Stimulated activated CD4-positive, alpha-beta T cell treated with anti-CD3 and anti-CD28 coated beads, Interleukin-1b, Interleukin-23, amount 100 ng/mL, for 24 hours (primary cell): ENCODE measurements around the gene RIMS4.

Experiments
- DNase-seq, 4 experiments: peaks; one replicate each; pipeline ENCODE4 v3.0.0-alpha.2; 2020; ENCODE audit warnings: low read depth in 4 of 4, low spot score in 1 of 4

The RIMS4 gene

DNA sequence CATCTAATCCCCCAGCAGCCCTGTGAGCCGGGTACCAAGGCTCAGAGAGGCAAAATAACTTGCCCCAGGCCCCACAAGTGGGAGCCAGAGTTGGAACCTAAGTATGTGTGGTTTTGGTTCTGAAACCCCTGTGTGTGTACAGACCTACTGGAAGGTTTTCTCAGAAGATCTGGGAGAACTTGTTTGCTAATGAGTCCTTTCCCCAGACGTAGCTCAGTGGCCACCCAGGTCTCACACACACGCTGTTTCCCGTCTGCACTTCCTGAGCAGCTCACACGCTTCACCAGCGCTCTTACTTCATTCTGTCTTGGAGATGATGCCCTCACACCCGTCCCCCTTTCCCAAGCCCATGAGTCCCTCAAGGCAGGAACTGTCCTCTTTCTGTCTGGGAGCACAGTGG, 87.0 kb downstream of the RIMS4 start:
- DNase-seq, result no peak

GRCh38 chr20:44722990-44723389, 87.4 kb downstream of the RIMS4 start:
- no peak for DNase-seq

DNA sequence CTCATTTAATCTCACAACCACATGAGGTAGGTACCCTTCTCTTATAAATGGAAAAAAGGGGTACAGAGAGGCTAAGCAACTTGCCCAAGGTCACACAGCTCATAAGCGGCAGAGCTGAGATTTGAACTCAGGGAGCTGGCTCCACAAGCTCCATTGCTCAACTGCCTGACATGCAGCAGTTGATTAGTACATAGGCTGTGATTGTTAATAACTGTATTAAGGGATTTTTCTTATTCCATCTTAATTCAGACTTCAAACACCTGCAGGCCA, 88.6 kb downstream of the RIMS4 start:
- DNase-seq, result no peak

GRCh38 chr20:44720997-44721784, 89.2 kb downstream of the RIMS4 start:
- no peak for DNase-seq

DNA sequence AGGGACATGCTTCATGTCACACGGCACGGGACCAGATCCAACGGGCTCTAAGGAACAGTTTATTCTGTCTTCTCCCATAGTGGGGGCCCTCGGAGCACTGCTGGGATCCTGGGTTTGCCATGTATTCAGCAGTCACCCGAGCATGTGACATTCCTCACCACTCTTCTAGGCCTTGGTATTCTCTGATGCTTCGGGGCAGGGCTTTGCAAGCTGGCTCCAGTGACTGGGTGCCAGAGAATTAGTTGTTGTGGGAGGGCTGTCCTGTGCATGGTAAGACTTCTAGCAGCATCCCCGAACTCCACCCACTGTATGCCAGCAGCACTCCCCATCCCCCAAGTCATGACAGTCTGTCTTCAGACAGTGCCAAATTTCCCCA, 89.7 kb downstream of the RIMS4 start:
- no peak for DNase-seq

GRCh38 chr20:44719841-44720240, 90.5 kb downstream of the RIMS4 start:
- DNase-seq, result no peak

- no peak for DNase-seq
These were observed 92.4 kb downstream of the RIMS4 start for GRCh38 chr20:44717986-44718385.

GRCh38 chr20:44716309-44717106, 93.8 kb downstream of the RIMS4 start:
- DNase-seq, result no peak

DNA sequence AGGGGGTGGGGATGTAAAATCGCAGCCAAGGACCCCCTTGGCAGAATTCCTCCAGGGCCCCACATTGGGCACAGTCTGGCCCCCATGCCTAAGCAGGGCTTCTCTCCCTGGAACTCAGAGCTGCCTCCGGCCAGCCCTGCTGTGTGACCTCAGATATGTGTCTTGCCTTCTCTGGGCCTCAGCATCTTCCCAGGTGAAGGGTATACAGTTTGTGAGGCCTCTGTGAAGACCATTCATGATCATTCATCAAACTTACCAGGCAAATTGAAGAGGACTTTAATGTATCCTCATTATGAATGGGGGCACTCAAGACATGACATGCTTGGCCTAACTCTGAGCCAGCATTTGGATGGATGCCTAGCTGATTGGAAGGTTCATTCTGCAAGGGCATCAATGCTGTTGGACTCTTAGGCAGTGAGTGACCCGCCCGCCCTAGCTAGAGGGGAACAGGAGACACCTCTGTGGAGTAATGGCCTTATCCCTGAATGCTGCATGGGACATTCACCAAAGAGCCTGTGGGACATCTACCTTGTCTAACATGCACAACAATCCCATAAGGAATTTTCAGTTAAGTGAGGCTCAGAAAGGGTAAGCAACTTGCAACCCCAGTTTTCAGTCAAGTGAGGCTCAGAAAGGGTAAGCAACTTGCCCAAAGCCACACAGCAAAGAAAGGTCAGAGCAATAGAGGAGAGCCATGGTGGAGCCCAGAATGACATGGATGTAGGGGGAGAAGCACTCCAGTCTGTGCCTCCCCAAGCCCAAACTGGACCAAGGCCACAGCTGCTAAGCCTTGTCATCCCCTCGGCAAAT, 94.6 kb downstream of the RIMS4 start:
- no peak for DNase-seq

DNA sequence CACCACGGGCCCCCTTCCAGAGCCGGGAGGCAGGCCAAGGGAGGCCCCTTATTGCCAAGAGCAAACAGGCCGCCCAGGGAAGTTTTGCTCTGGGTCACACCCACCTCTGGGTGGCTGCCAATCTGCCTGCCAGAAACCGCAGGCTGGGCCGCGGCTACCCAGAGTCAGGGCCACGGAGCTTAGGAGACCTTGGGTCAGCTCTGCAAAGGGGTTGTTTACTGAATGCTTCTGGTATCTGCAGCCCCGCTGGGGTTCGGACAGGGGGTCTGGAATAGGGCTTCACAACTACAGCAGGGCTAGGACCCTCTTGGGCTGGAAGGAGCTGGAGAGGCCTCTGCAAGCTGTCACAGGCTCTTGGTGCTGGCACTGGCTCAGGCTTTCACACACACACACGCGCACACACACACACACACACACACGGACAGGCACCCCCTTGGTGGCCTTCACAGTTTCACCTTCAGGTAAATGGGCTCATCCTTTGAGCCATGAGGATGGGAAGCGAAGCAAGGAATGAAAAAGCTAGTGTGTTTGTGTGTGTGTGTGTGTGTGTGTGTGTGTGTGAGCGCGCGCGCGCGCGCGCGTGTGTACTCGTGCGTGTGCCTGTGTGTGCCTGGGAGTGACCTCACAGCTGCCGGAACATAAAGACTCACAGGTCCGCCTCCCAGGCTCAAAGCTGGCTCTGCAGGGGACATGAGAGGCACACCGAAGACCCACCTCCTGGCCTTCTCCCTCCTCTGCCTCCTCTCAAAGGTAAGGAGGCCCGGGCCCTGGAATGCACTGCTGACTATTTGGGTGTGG, 95.4 kb downstream of the RIMS4 start, which contains the start of gene CCN5:
CCN5 (plus strand) TSS at position 669 of the 798 bp plus-strand sequence; CDS start at position 691, 22 bp downstream.
- no peak for DNase-seq

- DNase-seq, result no peak
These were observed 96.1 kb downstream of the RIMS4 start for GRCh38 chr20:44714102-44714700.

- no peak for DNase-seq
These were observed 99.1 kb downstream of the RIMS4 start for GRCh38 chr20:44711237-44711636.

GRCh38 chr20:44709797-44710196, 100.5 kb downstream of the RIMS4 start:
- no peak for DNase-seq

- no peak for DNase-seq
These were observed 101.0 kb downstream of the RIMS4 start for GRCh38 chr20:44709380-44709779.

- DNase-seq, result no peak
These were observed 103.2 kb downstream of the RIMS4 start for GRCh38 chr20:44707018-44707579.

- DNase-seq, result no peak
These were observed 103.9 kb downstream of the RIMS4 start for GRCh38 chr20:44706301-44707017.

DNA sequence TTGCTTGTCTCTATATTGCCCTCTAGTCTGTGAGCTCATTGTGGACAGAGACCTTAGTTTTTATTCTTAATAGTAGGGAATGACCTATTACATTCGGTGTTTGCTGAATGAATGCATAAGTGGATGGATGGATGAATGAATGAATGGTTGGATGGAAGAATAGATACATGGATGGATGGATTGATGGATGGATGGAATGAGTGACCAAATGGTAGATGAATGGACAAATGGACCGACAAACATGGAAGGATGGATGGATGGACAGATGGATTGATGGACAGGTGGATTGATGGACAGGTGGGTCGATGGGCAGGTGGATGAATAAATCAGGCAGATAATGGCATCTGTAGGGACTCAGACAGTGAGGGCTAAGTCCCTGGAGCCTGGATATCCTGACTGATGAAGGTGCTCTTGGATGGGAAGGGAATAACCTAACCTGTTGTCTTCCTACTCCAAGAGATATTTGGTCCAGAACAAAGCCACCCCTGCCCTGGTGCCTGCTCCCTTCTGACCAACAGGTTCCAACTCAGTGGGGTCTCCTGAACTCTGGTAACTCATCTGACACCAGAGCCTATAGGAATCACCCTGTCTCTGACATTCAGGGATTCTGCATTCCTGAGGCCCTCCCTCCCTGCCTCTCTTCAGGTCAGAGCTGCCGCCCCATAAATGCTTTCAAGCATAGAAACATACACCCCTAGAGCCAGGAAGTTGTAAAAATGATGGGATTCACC, 104.8 kb downstream of the RIMS4 start:
- no peak for DNase-seq

DNA sequence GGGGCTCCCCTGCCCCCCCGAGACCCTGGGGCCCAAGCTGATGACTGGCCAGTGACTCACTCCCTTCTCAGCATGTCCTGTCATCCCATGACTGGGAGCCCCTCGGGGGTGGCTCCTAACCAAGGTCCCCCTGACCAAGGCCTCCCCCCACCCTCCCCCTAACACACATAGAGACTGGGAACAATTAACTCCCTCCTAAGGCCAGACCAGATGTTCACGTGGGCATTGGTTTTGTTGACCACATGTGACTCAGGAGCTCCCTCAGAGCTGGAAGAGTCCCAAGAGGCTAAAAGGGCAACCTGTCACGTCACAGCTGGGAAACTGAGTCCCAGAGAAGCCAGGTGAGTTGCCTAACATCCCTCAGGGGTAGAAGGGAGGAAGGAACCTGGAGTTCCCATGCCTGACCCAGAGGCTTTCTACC, 105.8 kb downstream of the RIMS4 start:
- DNase-seq, result no peak

DNA sequence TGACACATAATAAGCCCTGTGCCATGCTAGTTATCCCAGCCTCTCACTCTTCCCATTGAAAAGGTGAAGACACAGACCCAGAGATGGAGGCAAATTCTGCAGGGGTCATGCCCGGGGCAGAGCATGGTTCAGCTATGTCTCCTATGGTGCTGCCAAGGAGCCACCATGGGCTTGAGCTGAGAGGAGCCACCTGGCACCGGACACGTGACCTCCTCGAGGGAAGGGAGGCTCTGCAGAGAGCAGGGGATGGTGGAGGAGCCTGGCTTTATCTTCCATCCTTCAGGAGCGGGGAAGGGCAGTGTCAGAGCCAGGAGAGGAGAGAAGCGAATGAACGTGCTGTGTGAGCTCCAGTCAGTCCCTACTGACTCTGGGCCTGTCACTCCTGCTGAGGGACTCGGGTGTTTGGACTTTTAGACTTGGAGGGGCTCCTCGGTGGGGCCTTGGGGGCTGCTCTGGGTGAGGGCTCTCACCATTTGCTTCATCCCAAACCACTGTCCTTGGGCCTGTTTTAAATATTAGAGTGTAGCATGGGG, 106.3 kb downstream of the RIMS4 start:
- no peak for DNase-seq
